Panc1 (cell line): ENCODE results near the gene EPHB2.

Experiments
- POLR2AphosphoS5 ChIP-seq: IDR thresholded peaks from 2 replicates; pipeline ENCODE4 v1.6.1; 2012; ENCODE audit warnings: mild to moderate bottlenecking, low read depth, low read length, moderate library complexity
- SIN3A ChIP-seq: IDR thresholded peaks from 2 replicates; pipeline ENCODE4 v1.6.1; 2012; ENCODE audit warnings: low read depth, mild to moderate bottlenecking, low read length, moderate library complexity, borderline replicate concordance; ENCODE audit not compliant: insufficient read depth
- TCF7L2 ChIP-seq: IDR thresholded peaks from 2 replicates; pipeline ENCODE4 v1.6.1; 2011; ENCODE audit warnings: mild to moderate bottlenecking, low read depth, low read length, inconsistent platforms
- TF ChIP-seq, protein P1 (sequence below): fragments of 450-650 bp; IDR thresholded peaks from 2 replicates; pipeline ENCODE4 v1.5.1; 2017; ENCODE audit warnings: mild to moderate bottlenecking
- TF ChIP-seq, protein P2 (sequence below), 2 experiments: IDR thresholded peaks; 2 replicates each; pipeline ENCODE4 v1.6.1; 2011 to 2012; ENCODE audit warnings: low read depth in 2 of 2, control low read depth in 1 of 2, low read length in 1 of 2, mild to moderate bottlenecking in 1 of 2, moderate library complexity in 1 of 2; ENCODE audit not compliant: insufficient read depth in 1 of 2

DNA sequence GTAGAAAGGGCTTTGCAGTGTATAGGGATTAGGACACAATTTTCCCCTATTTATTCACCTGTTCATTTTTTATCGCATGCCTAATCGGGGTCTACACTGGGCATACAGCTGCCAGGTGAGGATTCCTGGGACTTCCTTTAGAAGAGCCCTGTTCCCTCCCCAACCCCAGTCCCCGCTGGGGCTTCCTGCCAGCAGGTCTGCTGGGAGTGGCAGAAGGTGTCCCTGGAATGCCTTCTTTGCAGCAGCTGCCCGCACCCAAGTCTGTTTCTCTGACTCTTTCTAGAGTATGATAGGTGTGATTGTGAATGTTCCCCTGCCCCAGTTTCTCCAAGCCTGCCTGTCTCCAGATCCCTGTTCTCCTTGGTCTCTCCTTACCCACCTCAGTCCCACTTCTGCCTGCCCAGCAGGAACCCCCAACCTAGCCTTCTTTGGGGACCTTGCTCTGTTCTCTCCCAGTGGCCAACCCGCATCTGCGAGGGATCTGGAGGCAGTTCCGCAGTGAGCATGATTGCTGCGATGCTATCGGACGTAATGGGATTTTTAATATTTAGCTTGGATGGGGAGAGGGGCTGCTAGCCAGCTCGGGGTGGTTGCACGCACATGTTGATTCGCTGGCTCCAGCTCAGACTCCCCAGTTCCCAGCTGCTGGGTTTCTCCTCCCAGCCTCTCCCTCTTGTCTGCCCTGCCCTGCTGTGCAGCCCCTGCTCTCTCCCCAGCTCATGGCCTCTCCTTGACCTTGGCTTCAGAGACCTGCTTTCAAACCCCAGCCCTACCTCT is 79.8 kb downstream of the EPHB2 start:
- TF ChIP-seq, protein P1, sequence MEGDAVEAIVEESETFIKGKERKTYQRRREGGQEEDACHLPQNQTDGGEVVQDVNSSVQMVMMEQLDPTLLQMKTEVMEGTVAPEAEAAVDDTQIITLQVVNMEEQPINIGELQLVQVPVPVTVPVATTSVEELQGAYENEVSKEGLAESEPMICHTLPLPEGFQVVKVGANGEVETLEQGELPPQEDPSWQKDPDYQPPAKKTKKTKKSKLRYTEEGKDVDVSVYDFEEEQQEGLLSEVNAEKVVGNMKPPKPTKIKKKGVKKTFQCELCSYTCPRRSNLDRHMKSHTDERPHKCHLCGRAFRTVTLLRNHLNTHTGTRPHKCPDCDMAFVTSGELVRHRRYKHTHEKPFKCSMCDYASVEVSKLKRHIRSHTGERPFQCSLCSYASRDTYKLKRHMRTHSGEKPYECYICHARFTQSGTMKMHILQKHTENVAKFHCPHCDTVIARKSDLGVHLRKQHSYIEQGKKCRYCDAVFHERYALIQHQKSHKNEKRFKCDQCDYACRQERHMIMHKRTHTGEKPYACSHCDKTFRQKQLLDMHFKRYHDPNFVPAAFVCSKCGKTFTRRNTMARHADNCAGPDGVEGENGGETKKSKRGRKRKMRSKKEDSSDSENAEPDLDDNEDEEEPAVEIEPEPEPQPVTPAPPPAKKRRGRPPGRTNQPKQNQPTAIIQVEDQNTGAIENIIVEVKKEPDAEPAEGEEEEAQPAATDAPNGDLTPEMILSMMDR: no peak
- no peak for TF ChIP-seq SIN3A
- TF ChIP-seq, protein P2, sequence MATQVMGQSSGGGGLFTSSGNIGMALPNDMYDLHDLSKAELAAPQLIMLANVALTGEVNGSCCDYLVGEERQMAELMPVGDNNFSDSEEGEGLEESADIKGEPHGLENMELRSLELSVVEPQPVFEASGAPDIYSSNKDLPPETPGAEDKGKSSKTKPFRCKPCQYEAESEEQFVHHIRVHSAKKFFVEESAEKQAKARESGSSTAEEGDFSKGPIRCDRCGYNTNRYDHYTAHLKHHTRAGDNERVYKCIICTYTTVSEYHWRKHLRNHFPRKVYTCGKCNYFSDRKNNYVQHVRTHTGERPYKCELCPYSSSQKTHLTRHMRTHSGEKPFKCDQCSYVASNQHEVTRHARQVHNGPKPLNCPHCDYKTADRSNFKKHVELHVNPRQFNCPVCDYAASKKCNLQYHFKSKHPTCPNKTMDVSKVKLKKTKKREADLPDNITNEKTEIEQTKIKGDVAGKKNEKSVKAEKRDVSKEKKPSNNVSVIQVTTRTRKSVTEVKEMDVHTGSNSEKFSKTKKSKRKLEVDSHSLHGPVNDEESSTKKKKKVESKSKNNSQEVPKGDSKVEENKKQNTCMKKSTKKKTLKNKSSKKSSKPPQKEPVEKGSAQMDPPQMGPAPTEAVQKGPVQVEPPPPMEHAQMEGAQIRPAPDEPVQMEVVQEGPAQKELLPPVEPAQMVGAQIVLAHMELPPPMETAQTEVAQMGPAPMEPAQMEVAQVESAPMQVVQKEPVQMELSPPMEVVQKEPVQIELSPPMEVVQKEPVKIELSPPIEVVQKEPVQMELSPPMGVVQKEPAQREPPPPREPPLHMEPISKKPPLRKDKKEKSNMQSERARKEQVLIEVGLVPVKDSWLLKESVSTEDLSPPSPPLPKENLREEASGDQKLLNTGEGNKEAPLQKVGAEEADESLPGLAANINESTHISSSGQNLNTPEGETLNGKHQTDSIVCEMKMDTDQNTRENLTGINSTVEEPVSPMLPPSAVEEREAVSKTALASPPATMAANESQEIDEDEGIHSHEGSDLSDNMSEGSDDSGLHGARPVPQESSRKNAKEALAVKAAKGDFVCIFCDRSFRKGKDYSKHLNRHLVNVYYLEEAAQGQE (IDR thresholded peaks at IDR 0.05; ENCODE audit: insufficient read depth in 1 of 2, low read depth in 2 of 2, low read length in 1 of 2): no peak
- TF ChIP-seq POLR2AphosphoS5: no peak
- TF ChIP-seq TCF7L2: no peak
